Upper lobe of left lung (tissue), 6 donors: Measurements from ENCODE around the gene RENBP. TPM values are rescaled to one million over a fixed set of nuclear protein-coding genes. Genes with fewer than 3 reads are reported as not detected.
"Not testable (repeated sequence)": the region's sequence is repeated elsewhere in the genome, so short reads cannot be mapped to it uniquely, and the experiment has no call there.

Source experiments
- ATAC-seq, 2 donors: fragments of 200-7000 bp; cut with Tn5 transposase; one replicate each; pipeline ENCODE4 v1.9.1; 2022; ENCODE audit warnings: mild to moderate bottlenecking in 2 of 2, moderate library complexity in 2 of 2; ENCODE audit not compliant: low FRiP score in 2 of 2
- DNase-seq, 2 donors: peaks; one replicate each; pipeline ENCODE4 v3.0.0-alpha.2; 2019 to 2020
- H3K27ac ChIP-seq, 4 donors: fragments of 200-600 bp; sonication (generic); one replicate each; pipeline ENCODE4 v1.5.1; 2016 to 2019
- H3K27me3 ChIP-seq, 4 donors: fragments of 200-600 bp; sonication (generic); one replicate each; pipeline ENCODE4 v1.5.1; 2017 to 2019
- H3K36me3 ChIP-seq, 4 donors: fragments of 200-600 bp; sonication (generic); one replicate each; pipeline ENCODE4 v1.5.1; 2016 to 2019
- H3K4me1 ChIP-seq, 4 donors: fragments of 200-600 bp; sonication (generic); one replicate each; pipeline ENCODE4 v1.5.1; 2018 to 2019
- H3K4me3 ChIP-seq, 4 donors: fragments of 200-600 bp; sonication (generic); one replicate each; pipeline ENCODE4 v1.5.1; 2017 to 2019; ENCODE audit warnings: mild to moderate bottlenecking in 2 of 4, moderate library complexity in 1 of 4
- H3K9me3 ChIP-seq, 4 donors: fragments of 200-600 bp; sonication (generic); one replicate each; pipeline ENCODE4 v1.5.1; 2018 to 2019
- EP300 ChIP-seq, 4 donors: sonication (generic); formaldehyde crosslinking; IDR thresholded peaks; one replicate each; pipeline ENCODE4 v1.5.1; 2017; ENCODE audit warnings: antibody characterized with exemption in 4 of 4, control low read depth in 2 of 4
- POLR2A ChIP-seq, 4 donors: fragments of 450-650 bp; IDR thresholded peaks; one replicate each; pipeline ENCODE4 v1.5.1; 2016 to 2017; ENCODE audit warnings: antibody characterized with exemption in 4 of 4, mild to moderate bottlenecking in 2 of 4
- POLR2AphosphoS5 ChIP-seq, 2 donors: sonication (generic); formaldehyde crosslinking; IDR thresholded peaks; one replicate each; pipeline ENCODE4 v1.5.1; 2017; ENCODE audit warnings: antibody characterized with exemption in 2 of 2
- WGBS, 2 donors: methylation state at CpG; one replicate each; pipeline ENCODE4 v1.1.5; 2017 to 2018; 5-methylcytosine and 5-hydroxymethylcytosine counted together
- total RNA-seq, 6 donors: library from RNA; depleted of rRNA in 4 of 6; stranded (reverse); fragments of >200 nt in 4 of 6; gene quantifications; one replicate each; pipeline versions ENCODE4 v1.1.0 to v1.2.1, GENCODE V29; 2016 to 2021
- TF ChIP-seq, protein P1 (sequence below), 6 experiments: fragments of 450-650 bp in 4 of 6; fragments of 200-600 bp in 2 of 6; sonication (generic) in 2 of 6; IDR thresholded peaks; one replicate each; pipeline ENCODE4 v1.5.1; 2016 to 2019; ENCODE audit warnings: antibody characterized with exemption in 6 of 6
- donor health status: DM: no; HTN: no; CAD: no; lungs with moderate emphysema.
- donor health status: DM: no; HTN: yes; CAD: no; lungs with severe emphysema.

The RENBP gene
- total RNA-seq, 6 donors from 2014 or later = 32.8 to 81.7 (median 54.5) TPM

- no peak for TF ChIP-seq EP300 (IDR thresholded peaks at IDR 0.05)
- TF ChIP-seq POLR2AphosphoS5 (IDR thresholded peaks at IDR 0.05) = peak in 1 of 2 donors; percentile 15
- TF ChIP-seq POLR2A (IDR thresholded peaks at IDR 0.05) = peak in 1 of 4 donors; percentile 42
- Histone ChIP-seq H3K27ac (peak overlapping the region in 3 of 4 donors; percentile 24 to 76 (median 61)), H3K9me3 (no peaks in the 10 kb centered on the region), H3K4me1 (peaks cover 3 to 17% (median 5%) of the 10 kb centered on the region in 4 donors), H3K36me3 (no peaks in the 10 kb centered on the region), H3K27me3 (peaks cover 0 to 7% (median 0%) of the 10 kb centered on the region in 4 donors), H3K4me3 (no peak overlapping the region)
- ATAC-seq = peak in 1 of 2 donors; percentile 70
- WGBS, 2 donors = 55 to 77% methylated on average over 10 to 46 of the region's 52 CpGs
- peak; percentile 58 to 70 for DNase-seq
Observed at GRCh38 chrX:153981771-153982533, 37.5 kb upstream of the RENBP start.

DNA sequence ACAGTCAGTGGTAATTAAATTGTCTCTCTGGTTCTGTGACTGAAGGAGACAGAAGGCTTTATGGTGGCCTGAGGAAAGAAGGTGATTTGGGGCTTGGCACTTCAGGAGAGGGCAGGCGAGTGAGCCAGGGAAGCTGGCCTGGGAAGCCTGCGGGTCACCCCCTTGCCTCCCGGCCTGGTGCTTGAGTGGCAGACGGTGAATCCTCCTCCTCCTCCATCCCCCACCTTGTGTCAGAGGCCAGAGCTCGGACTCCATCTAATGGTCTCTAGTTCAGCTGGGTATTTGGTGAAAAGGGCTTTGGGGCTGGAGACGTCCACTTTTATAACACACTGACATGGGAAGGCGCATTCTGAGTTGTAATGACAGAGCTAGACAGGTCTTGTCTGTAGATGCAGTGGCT is 36.8 kb upstream of the RENBP start:
- DNase-seq = no peak
- Histone ChIP-seq H3K27me3 (peaks cover 0 to 7% (median 0%) of the 10 kb centered on the region in 4 donors), H3K4me1 (peaks cover 3 to 17% (median 5%) of the 10 kb centered on the region in 4 donors), H3K36me3 (no peaks in the 10 kb centered on the region), H3K9me3 (no peaks in the 10 kb centered on the region), H3K4me3 (no peak overlapping the region), H3K27ac (peak overlapping the region in 2 of 4 donors; percentile 61 to 76)
- WGBS, 2 donors = 70 to 82% methylated on average over 3 to 7 of the region's 7 CpGs
- TF ChIP-seq POLR2A (IDR thresholded peaks at IDR 0.05) (no peak), EP300 (IDR thresholded peaks at IDR 0.05) (no peak), POLR2AphosphoS5 (IDR thresholded peaks at IDR 0.05) (no peak)
- TF ChIP-seq, protein P1, sequence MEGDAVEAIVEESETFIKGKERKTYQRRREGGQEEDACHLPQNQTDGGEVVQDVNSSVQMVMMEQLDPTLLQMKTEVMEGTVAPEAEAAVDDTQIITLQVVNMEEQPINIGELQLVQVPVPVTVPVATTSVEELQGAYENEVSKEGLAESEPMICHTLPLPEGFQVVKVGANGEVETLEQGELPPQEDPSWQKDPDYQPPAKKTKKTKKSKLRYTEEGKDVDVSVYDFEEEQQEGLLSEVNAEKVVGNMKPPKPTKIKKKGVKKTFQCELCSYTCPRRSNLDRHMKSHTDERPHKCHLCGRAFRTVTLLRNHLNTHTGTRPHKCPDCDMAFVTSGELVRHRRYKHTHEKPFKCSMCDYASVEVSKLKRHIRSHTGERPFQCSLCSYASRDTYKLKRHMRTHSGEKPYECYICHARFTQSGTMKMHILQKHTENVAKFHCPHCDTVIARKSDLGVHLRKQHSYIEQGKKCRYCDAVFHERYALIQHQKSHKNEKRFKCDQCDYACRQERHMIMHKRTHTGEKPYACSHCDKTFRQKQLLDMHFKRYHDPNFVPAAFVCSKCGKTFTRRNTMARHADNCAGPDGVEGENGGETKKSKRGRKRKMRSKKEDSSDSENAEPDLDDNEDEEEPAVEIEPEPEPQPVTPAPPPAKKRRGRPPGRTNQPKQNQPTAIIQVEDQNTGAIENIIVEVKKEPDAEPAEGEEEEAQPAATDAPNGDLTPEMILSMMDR (IDR thresholded peaks at IDR 0.05) = no peak
- ATAC-seq = no peak

DNA sequence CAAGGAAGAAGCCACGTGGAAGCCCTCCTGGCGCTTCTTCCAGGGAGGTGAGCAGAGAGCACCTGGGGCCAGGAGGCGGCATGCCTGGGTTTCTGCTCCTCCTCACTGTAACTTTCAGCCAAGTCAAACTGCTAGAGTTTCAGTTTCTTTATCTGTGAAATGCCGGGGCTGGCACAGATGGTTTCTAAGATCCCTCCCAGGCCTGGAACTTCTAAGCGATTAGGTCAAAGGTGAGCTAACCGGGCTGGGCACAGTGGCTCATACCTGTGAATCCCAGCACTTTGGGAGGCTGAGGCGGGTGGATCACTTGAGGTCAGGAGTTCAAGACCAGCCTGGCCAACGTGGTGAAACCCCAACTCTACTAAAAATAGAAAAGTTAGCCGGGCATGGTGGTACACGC is 36.0 kb upstream of the RENBP start:
- not testable (repeated sequence) for H3K4me3 ChIP-seq, DNase-seq

GRCh38 chrX:153974726-153975286 is 30.4 kb upstream of the RENBP start:
- TF ChIP-seq POLR2A (IDR thresholded peaks at IDR 0.05) (no peak), POLR2AphosphoS5 (IDR thresholded peaks at IDR 0.05) (no peak), EP300 (IDR thresholded peaks at IDR 0.05) (no peak)
- TF ChIP-seq, protein P1 (IDR thresholded peaks at IDR 0.05) = no peak
- DNase-seq (no peak), ATAC-seq (no peak)
- Histone ChIP-seq H3K27ac (peak overlapping the region; percentile 95 to 100 (median 100)), H3K36me3 (no peaks in the 10 kb centered on the region), H3K4me1 (peaks cover 4 to 25% (median 13%) of the 10 kb centered on the region in 4 donors), H3K4me3 (no peak overlapping the region), H3K27me3 (no peaks in the 10 kb centered on the region), H3K9me3 (peaks cover 0 to 10% (median 0%) of the 10 kb centered on the region in 4 donors)
- WGBS, 2 donors = 61 to 74% methylated on average over 2 to 3 of the region's 3 CpGs

More for the DNA sequence above, 36.0 kb upstream of the RENBP start:
- H3K36me3 ChIP-seq, H3K9me3 ChIP-seq, ATAC-seq, H3K27me3 ChIP-seq: not testable (repeated sequence)
- 77% methylated on average over 7 of the region's 10 CpGs; no CpG with 5 or more reads in 1 of the 2 donors for WGBS, 2 donors
- peaks cover 3 to 17% (median 5%) of the 10 kb centered on the region in 4 donors for H3K4me1 ChIP-seq
- H3K27ac ChIP-seq = peak overlapping the region in 2 of 4 donors; percentile 40 to 76

GRCh38 chrX:153974003-153974725 is 29.7 kb upstream of the RENBP start:
- Histone ChIP-seq H3K9me3 (peaks cover 0 to 10% (median 0%) of the 10 kb centered on the region in 4 donors), H3K4me3 (peak overlapping the region in 1 of 4 donors; percentile 90), H3K36me3 (no peaks in the 10 kb centered on the region), H3K27ac (peak overlapping the region; percentile 95 to 100 (median 100)), H3K4me1 (peaks cover 7 to 32% (median 15%) of the 10 kb centered on the region in 4 donors), H3K27me3 (no peaks in the 10 kb centered on the region)
- ATAC-seq (no peak), DNase-seq (peak in 1 of 2 donors; percentile 54)
- WGBS, 2 donors = 12 to 60% methylated on average over 3 to 14 of the region's 14 CpGs
- TF ChIP-seq POLR2AphosphoS5 (IDR thresholded peaks at IDR 0.05) (peak in 1 of 2 donors; percentile 8), EP300 (IDR thresholded peaks at IDR 0.05) (no peak), POLR2A (IDR thresholded peaks at IDR 0.05) (no peak)
